ENCODE measurements around the gene CTNNA3.
"Not testable (repeated sequence)": the region's sequence is repeated elsewhere in the genome, so short reads cannot be mapped to it uniquely, and the experiment has no call there.

The CTNNA3 gene

DNA sequence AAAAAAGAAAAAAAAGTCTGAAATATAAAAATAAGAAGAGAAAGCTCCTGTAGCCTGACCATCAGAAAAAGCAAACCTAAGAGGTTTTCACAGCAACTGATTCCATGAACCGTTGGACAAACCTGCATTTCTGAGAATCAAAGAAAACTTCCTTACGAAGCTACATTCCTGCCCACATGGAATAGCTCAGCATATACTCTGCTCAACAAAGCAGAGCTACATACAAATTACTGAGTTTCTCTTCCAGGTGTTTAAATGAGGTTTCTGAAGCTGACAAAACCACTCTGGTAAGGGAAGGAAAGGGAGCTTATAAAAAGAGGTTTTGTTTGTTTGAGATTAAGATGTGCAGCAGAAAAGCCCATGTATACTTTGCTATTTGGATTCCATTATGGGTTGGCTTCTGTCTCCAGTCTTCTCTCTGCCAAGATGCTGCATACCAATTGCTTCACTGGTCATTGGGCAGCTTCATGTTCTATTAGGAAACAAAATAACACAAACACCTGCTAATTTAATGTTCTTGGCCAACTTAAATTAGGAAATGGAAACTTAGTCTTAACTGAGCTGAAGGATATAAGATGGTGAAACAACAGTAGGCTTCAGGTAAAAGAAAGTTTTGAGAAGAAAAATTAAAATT lies 456.0 kb downstream of the CTNNA3 start:
- no peak overlapping the region for H3K4me3 ChIP-seq (ENCODE audit: low read depth, low read length)
- CTCF ChIA-PET, result interaction anchor here (0.6 to 1.2 kb wide), 3 partner anchors 10 to 540 kb away, joined by 3 read pairs; no protein-coding TSS in a partner anchor
- POLR2A ChIA-PET, result no interaction called here

DNA sequence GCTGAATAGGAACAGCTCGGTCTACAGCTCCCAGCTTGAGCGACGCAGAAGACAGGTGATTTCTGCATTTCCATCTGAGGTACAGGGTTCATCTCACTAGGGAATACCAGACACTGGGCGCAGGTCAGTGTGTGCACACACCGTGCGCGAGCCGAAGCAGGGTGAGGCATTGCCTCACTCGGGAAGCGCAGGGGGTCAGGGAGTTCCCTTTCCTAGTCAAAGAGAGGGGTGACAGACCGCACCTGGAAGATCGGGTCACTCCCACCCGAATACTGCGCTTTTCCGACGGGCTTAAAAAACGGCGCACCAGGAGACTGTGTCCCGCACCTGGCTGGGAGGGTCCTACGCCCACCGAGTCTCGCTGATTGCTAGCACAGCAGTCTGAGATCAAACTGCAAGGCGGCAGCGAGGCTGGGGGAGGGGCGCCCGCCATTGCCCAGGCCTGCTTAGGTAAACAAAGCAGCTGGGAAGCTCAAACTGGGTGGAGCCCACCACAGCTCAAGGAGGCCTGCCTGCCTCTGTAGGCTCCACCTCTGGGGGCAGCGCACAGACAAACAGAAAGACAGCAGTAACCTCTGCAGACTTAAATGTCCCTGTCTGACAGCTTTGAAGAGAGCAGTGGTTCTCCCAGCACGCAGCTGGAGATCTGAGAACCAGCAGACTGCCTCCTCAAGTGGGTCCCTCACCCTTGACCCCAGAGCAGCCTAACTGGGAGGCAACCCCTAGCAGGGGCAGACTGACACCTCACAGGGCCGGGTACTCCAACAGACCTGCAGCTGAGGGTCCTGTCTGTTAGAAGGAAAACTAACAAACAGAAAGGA lies 465.1 kb downstream of the CTNNA3 start:
- POLR2A ChIA-PET, result interaction anchor here (0.6 kb wide), 1 partner anchor 253 kb away, joined by 5 read pairs; no protein-coding TSS in a partner anchor
- H3K27ac ChIP-seq (ENCODE audit: extremely low read depth, low read depth, low read length), result peak overlapping the region; percentile 62; the same call in 1 of the 2 replicates
- CTCF ChIA-PET; H3K9me3 ChIP-seq (ENCODE audit: control insufficient read depth, insufficient read depth, low read depth, low read length); H3K4me1 ChIP-seq (ENCODE audit: control insufficient read depth, insufficient read depth, low read length); H3K36me3 ChIP-seq (ENCODE audit: control insufficient read depth in 2 of 2, insufficient read depth in 1 of 2, low read length in 2 of 2): not testable (repeated sequence)
- peak overlapping the region; percentile 47 for H3K4me3 ChIP-seq (ENCODE audit: low read depth, low read length)

More for the DNA sequence above, 456.0 kb downstream of the CTNNA3 start:
- TF ChIP-seq SCRT1 (tag by site-specific recombination; IDR thresholded peaks at IDR 0.05; ENCODE audit: borderline replicate concordance) (no peak), ZNF664 (tag by site-specific recombination; IDR thresholded peaks at IDR 0.05) (no peak), ZNF169 (tag by site-specific recombination; IDR thresholded peaks at IDR 0.05) (no peak), ZNF335 (tag by site-specific recombination; conservative IDR thresholded peaks at IDR 0.05) (no peak), ZNF501 (tag by site-specific recombination; IDR thresholded peaks at IDR 0.05) (no peak), ZNF37A (tag by site-specific recombination; IDR thresholded peaks at IDR 0.05) (no peak), ZNF223 (tag by site-specific recombination; IDR thresholded peaks at IDR 0.05) (no peak), ZNF561 (tag by site-specific recombination; IDR thresholded peaks at IDR 0.05; ENCODE audit: borderline replicate concordance) (no peak), RBAK (tag by site-specific recombination; IDR thresholded peaks at IDR 0.05) (no peak)
- no peaks in the 10 kb centered on the region for H3K36me3 ChIP-seq (ENCODE audit: control insufficient read depth in 2 of 2, insufficient read depth in 1 of 2, low read length in 2 of 2)
- H3K9me3 ChIP-seq (ENCODE audit: control insufficient read depth, insufficient read depth, low read depth, low read length), result no peaks in the 10 kb centered on the region
- no peaks in the 10 kb centered on the region for H3K4me1 ChIP-seq (ENCODE audit: control insufficient read depth, insufficient read depth, low read length)
- H3K27ac ChIP-seq (ENCODE audit: extremely low read depth, low read depth, low read length), result no peak overlapping the region

DNA sequence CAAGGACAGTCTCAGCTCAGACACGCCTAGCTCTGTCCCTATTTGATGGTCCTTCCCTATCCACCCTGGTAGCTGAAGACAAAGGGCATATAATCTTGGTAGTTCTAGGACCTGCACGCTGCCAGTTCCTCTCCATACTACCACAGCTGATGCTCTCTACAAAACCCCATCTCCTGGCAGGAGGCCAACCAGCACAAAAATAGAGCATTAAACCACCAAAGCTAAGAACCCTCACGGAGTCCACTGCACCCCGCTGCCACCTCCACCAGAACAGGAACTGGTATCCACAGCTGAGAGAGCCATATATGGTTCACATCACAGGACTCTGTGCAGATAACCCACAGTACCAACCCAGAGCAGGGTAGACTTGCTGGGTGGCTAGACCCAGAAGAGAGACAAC lies 470.8 kb downstream of the CTNNA3 start:
- ChIA-PET POLR2A (no interaction called here), CTCF (interaction anchor here (1.3 kb wide), 1 partner anchor 10 kb away, joined by 4 read pairs; no protein-coding TSS in a partner anchor)
- Histone ChIP-seq H3K9me3 (ENCODE audit: control insufficient read depth, insufficient read depth, low read depth, low read length) (no peaks in the 10 kb centered on the region), H3K36me3 (ENCODE audit: control insufficient read depth in 2 of 2, insufficient read depth in 1 of 2, low read length in 2 of 2) (no peaks in the 10 kb centered on the region), H3K4me1 (ENCODE audit: control insufficient read depth, insufficient read depth, low read length) (no peaks in the 10 kb centered on the region), H3K27ac (ENCODE audit: extremely low read depth, low read depth, low read length) (no peak overlapping the region), H3K4me3 (ENCODE audit: low read depth, low read length) (no peak overlapping the region)
- TF ChIP-seq, protein P1, sequence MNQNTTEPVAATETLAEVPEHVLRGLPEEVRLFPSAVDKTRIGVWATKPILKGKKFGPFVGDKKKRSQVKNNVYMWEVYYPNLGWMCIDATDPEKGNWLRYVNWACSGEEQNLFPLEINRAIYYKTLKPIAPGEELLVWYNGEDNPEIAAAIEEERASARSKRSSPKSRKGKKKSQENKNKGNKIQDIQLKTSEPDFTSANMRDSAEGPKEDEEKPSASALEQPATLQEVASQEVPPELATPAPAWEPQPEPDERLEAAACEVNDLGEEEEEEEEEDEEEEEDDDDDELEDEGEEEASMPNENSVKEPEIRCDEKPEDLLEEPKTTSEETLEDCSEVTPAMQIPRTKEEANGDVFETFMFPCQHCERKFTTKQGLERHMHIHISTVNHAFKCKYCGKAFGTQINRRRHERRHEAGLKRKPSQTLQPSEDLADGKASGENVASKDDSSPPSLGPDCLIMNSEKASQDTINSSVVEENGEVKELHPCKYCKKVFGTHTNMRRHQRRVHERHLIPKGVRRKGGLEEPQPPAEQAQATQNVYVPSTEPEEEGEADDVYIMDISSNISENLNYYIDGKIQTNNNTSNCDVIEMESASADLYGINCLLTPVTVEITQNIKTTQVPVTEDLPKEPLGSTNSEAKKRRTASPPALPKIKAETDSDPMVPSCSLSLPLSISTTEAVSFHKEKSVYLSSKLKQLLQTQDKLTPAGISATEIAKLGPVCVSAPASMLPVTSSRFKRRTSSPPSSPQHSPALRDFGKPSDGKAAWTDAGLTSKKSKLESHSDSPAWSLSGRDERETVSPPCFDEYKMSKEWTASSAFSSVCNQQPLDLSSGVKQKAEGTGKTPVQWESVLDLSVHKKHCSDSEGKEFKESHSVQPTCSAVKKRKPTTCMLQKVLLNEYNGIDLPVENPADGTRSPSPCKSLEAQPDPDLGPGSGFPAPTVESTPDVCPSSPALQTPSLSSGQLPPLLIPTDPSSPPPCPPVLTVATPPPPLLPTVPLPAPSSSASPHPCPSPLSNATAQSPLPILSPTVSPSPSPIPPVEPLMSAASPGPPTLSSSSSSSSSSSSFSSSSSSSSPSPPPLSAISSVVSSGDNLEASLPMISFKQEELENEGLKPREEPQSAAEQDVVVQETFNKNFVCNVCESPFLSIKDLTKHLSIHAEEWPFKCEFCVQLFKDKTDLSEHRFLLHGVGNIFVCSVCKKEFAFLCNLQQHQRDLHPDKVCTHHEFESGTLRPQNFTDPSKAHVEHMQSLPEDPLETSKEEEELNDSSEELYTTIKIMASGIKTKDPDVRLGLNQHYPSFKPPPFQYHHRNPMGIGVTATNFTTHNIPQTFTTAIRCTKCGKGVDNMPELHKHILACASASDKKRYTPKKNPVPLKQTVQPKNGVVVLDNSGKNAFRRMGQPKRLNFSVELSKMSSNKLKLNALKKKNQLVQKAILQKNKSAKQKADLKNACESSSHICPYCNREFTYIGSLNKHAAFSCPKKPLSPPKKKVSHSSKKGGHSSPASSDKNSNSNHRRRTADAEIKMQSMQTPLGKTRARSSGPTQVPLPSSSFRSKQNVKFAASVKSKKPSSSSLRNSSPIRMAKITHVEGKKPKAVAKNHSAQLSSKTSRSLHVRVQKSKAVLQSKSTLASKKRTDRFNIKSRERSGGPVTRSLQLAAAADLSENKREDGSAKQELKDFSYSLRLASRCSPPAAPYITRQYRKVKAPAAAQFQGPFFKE (tag by site-specific recombination; IDR thresholded peaks at IDR 0.05; ENCODE audit: borderline replicate concordance), result no peak
- TF ChIP-seq KLF10 (tag by site-specific recombination; IDR thresholded peaks at IDR 0.05), result no peak

DNA sequence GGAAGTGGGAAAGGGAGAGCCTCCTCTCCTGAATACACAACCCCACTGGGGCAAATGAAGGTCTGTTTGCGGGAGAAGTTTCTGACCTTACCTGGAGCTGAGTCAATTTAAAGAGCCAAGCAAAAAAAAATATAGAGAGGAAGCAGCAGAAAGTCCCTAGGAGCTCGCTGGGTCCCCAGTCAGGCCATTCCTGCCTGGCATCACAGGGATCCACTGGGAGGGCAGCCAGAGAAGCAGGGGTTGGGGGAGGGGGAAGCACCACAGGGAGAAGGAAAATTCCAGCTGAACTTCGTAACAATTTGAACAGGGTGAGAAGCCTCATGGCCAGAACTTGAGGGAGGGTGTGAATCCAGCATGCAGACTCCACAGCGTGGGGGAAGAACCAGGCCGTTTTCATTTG lies 471.4 kb downstream of the CTNNA3 start:
- CTCF ChIA-PET, result no interaction called here

More for the DNA sequence above, 471.4 kb downstream of the CTNNA3 start:
- TF ChIP-seq ZNF146 (tag by site-specific recombination; IDR thresholded peaks at IDR 0.05) (no peak), REPIN1 (tag by site-specific recombination; IDR thresholded peaks at IDR 0.05; ENCODE audit: low read depth) (no peak), ZNF175 (tag by site-specific recombination; IDR thresholded peaks at IDR 0.05) (no peak)
- POLR2A ChIA-PET, result no interaction called here
- no peaks in the 10 kb centered on the region for H3K36me3 ChIP-seq (ENCODE audit: control insufficient read depth in 2 of 2, insufficient read depth in 1 of 2, low read length in 2 of 2)
- H3K4me3 ChIP-seq (ENCODE audit: low read depth, low read length), result no peak overlapping the region
- H3K27ac ChIP-seq (ENCODE audit: extremely low read depth, low read depth, low read length), result no peak overlapping the region
- no peaks in the 10 kb centered on the region for H3K4me1 ChIP-seq (ENCODE audit: control insufficient read depth, insufficient read depth, low read length)
- H3K9me3 ChIP-seq (ENCODE audit: control insufficient read depth, insufficient read depth, low read depth, low read length), result no peaks in the 10 kb centered on the region
